DMS114 treated with DMSO at 0.1 percent for 48 hours (cell line): ENCODE measurements around the gene P4HA2.

Experiments used
- DNase-seq: peaks from one replicate; lab custom pipeline; 2025; ENCODE audit not compliant: unreplicated experiment; lab: John Stamatoyannopoulos, UW

Gene P4HA2

DNA sequence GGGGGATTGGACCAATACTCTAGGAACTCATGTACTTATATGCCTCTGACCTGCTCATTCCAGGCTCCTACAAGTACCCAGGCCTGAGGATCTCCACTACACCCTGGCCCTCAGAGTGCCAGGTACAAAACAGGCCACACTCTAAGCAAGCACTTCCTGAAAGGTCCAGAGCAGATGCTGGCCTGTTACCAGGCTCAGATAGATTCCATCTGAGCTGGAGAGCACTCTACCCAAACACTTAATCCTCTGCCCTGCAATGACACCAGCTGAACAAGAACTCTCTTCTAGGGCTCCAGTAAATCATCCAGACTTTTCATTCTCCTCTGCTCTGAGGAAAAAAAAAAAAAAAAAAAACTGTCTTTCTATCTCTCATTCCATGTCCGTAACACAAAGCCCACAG is 2.9 kb downstream of the P4HA2 start:
- no peak for DNase-seq

DNA sequence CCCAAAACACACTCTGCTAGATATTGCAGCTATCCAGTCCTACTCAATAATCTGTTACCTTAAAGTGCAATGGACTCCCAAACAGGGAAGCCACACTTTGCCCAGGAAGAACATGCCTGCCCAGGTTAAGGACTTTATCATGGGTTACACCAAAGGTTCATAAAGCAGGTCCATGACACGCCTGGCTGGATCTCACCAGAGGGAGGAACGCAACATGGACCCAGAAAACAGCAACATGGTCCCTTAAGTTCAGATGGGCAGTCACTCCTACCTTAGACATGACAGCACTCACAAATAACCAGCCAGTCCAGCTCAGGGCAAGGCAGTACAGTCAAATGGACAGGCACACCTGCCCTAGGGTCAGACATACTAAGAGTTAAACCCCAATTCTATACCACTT is 3.8 kb downstream of the P4HA2 start:
- DNase-seq = no peak

DNA sequence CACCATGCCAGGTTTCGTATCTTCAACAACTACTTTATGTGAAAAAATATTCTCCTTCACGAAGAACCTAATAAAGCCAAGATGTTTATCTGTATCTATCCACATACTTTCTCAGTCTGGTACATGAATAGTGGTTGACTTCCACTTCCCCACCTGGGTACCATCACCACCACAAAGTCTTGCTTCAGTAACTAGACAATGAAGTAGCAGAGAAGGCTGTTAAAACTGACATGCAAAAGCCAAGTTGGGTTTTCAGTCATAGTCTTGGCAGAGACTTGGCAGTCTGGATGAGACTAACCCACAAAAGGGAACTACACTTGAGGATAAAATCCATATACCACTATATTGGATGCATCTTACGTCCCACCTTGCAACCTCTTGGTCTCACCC is 5.0 kb downstream of the P4HA2 start:
- DNase-seq = no peak

DNA sequence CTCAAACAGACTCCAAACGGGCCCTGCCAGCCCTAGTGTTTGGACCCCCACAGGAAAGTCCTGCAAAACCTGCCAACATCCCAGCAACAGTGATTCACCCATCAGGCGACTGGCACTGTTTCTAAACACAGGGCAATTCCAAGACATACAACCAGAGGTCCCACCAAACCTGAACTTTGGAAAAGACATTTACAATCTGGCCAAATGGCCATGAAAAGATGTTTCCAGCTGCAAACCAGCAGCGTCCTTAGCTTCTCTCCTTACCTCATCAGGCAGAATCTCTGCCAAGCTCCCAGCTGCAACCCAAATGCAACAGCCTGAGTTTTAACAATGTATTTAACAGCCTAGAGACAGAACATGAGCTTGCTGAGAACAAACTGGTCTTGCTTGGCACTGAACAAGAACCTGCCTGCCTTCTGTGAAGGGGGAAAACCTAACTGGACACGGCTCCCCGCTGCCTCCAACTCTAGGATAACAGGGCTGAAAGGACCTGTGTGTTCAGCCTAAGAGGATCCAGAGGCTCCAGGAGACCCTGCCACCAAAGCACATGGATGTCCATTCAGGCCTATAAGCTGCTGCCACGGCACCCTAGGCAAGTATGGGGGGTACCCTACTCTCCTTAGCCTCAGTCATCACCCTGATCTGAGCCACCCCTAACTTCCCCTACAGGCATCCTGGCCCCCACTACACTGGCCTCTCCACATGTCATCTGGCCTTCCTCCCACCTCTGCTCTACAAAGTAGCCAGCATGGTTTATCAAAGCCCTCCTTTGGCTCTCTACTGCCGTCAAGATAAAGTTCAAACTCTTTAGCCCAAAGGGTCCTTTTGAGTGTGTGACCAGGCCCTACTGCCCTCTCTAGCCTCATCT is 5.6 kb downstream of the P4HA2 start:
- DNase-seq = no peak

DNA sequence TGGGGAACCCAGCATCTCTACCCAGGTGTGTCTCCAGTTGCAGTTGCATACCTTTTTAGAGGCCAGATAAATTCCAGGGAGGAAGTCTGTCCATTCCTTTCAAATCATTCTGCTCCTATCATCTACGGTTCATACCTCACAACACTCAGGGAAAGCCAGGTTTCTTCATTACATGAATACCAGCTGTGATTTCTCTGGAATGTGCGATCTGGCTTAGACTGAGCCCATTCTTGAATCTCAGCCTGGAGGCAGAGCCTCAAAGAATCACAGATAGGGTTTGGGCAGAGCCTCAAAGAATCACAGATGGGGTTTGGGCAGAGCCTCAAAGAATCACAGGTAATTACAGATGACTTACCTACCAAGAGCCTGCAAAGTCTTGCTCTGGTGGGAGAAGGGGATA is 7.2 kb downstream of the P4HA2 start:
- no peak for DNase-seq

DNA sequence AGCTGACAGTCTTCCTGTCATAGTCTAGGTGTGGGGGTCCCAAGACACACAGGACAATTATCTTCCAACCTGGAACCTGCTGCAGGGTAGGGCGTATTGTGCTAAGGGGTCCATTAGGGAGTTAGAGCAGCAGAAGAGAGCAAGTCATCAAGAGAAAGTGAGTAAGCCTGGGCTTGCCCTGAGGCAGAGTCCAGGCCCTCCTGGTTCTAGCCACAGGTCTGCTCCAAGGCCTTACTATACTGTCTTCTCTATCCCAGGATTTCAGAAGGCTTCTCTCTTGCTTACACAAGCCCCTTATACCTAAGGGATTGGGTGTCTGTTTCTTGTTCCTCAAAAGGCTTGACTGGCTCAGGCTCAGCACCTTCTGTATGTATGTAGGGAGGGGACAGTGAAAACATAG is 7.7 kb downstream of the P4HA2 start:
- no peak for DNase-seq

DNA sequence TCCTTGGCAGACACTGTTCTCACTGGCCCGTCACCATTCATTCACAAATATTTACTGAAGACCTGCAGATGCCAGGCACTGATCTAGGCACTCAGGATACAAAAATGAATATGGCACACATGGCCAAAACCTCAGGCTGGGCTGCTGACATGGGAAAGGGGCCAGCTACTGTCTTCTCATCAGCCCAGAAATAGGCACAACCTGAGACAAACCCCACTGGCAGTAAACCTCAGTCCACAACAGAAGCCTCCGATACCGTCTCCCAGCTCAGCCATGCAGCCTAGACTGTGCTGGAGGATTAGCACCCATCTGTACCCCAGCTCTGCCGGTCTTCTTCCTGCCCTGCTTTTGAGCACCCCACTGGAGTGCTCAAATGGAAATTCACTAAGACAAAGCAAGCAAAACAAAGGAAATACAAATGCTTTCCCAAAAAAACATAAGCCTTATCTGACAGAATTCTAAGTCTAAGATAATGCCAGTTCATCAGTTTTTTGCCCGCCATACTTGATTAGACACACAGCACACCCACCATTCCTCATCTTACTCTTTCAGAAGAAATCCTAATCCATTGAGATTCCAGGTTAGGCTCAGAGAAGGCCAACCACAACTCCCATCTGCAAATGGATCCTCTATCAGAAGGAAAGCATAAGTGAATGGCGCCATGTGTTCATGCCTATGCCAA is 8.2 kb downstream of the P4HA2 start:
- DNase-seq = no peak

DNA sequence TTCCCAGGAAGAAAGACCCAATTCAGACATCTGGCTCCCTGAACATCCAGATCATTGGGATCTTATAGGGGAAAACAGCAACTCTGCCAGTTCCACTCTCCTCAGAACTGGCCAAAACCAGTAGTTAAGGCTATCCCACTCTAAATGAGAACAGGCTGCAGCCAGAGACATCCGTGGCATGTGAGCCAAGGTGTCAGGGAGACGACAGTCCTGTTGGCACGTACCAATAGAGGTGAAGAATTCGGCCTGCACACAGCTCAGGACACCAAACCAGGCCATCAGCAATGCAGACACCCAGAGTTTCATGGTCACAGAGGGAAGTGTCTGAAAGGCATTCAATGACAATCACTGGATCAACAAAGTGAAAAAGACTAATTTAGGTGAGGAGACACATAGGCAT is 9.3 kb downstream of the P4HA2 start:
- no peak for DNase-seq

DNA sequence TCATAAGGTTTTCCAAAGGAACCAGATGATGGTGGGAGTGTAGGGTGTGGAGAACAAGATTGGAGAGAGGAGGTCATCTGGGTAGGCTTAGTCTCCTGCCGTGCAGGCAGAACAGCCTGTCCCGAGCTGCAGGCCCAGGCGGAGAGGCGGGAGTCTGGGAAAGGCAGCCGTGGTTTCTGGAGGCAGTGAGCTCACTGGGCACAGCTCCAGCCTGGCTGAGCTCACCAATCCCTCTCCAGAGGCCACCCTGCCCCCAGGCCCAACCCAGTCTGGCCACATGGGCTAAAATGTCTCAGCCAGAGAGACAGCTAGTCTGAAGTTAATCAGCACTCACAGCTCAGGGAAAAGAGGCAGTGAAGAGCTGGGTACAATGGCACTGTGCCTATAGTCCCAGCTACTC is 12.3 kb downstream of the P4HA2 start:
- DNase-seq = no peak

DNA sequence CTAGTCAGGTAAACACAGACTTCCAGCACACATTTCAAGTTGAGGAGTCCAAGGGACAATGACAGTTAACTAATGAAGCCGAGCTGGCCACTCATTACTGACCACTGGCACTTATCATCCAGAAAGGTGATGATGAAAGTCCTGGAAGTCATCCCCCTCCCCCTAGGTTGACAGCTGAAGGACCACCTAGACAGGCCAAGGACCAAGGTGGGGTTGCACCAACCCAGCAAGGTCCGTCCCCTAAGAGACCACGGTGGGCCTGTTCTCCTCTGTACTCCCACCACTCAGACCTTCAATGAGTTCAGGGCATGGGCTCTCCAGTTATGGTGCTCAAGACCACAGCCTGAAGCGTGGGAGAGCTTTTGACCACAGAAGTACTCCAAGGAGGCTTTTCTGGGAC is 13.2 kb downstream of the P4HA2 start:
- DNase-seq = no peak

DNA sequence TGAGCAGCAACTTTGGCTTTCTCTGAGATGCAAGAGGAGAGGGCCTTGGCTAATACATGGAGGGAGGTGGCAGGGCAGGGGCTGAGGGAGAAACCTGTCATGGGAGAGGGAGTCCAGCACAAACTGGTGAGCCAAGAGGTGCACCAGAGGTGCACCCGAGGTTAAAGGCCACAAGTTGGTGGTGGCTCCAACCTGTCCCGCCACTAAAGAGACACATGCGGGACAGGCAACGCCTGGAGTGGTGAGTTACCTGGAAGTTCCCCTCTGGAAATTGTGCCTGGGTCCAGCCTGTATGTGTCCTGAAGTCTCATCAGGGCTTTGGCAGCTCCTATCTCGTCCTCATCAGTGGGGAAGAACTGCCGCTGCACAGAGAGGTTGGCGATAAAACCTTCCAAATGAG is 14.0 kb downstream of the P4HA2 start:
- no peak for DNase-seq

DNA sequence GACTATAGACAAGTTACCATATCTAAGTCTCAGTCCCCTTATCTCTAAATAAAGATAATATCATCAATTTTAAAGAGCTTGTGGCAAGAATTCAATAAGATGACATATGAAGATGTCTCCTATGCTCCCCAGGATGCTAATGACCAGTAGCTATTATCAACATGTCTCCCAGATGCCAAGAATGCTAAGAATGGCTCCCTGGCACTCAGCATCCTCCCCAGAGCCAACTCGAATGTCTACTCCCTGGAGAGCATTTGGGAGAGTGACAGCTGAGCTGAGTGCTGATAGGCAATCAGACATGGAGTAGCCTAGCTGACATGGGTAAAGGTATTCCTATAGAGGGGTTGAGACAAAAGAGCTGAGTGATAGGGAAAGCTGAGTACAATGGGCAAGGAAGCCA is 15.9 kb downstream of the P4HA2 start:
- no peak for DNase-seq

DNA sequence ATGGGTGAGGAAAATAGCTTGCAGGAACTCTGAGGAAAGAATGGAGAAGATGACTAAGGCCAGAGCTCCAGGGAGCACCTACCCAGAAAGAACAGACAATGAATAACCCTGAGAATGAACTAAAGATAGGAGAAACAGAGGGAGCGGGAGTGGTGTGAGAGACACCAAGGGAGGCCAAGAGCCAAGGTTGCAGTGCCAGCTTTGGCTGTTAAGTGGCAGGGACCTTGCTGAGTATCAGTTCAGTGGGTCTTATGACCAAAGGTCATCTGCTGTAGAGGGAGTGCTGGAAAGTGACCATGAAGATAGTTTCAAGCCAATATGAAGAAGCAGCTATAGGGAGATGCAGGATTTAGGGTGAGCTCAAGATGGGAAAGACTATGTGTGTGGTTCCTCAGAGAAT is 16.7 kb downstream of the P4HA2 start:
- no peak for DNase-seq

DNA sequence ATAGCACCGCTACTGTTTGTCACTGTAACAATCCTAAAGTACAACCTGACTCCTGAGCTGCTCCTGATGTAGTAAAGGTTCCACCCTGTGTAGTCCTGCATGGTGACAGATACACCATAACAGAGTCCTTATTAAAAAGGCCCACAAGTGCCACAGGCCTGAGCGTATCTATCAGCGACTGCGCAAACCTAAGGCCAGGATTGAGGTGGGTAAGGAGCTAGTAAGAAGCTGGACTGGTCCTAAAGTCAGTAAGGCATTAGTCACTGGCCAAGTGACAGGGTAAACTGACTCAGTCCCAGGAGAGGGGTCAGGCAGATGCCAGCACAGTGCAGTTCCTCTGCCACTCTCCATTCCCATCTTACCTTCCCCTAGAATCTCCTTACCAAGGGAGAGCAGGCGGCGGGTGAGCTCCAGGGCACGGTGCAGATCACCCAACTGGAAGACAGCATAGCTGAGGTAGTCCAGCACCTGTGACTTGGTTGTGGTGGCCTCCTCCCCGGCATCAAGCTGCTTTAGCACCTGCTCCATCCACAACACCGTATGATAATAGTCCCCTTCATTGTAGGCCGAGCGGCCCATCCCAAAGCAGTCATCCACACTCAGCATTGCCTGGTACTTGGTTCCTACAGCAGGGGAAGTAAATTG is 17.6 kb downstream of the P4HA2 start:
- no peak for DNase-seq

DNA sequence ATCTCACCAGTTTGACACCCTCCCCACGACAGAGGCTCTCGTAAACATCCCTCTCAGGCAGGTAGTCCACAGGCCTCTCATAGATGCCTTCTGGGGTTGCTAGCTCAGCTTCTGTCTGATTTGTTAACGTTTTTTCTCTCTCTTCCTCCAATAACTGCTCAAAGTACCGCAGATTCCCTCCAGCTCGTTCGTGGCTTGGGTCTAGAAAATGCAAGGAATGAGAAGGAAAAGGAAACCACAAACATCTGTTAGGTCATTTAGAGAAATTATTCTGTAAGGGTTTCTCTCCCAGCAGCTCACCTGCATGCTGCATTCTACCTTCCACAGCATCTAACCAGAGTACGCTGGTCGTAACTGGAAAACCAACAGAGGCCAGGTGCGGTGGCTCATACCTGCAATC is 18.5 kb downstream of the P4HA2 start:
- DNase-seq = no peak

DNA sequence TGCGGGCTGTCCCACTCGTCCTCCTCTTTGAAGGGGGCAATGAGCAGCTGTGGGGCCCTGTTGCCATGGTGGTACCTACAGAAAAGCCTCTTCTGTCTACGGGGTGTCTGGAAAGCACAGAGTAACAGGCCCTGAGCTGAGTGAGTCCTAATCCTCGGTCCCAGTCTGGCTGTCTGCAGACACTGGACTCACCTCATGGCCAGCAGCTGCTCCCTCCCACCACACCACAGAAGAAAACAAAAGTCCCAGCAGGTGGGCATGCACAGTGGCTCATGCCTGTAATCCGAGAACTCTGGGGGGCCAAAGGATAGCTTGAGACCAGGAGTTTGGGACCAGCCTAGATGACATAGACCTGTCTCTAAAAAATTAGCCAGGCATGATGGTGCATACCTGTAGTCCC is 19.9 kb downstream of the P4HA2 start:
- DNase-seq = no peak

DNA sequence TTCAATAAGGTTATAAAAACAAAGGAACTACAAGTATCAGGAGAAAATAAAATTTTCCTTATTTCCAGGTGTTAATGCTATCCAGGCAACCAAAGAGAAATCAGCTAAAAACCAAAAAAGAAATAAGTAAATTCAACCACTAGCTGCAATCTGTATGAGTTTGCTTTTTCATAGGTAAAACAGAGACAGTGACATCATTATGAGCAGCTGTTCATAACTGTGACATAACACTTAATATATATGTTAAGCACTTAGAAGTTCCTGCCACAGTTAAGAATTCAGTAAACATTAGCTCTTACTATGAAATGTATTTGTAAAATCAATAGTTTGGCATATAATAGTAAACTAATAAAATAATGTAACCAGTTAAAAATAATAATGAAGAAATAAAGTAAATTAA is 20.9 kb downstream of the P4HA2 start:
- no peak for DNase-seq

DNA sequence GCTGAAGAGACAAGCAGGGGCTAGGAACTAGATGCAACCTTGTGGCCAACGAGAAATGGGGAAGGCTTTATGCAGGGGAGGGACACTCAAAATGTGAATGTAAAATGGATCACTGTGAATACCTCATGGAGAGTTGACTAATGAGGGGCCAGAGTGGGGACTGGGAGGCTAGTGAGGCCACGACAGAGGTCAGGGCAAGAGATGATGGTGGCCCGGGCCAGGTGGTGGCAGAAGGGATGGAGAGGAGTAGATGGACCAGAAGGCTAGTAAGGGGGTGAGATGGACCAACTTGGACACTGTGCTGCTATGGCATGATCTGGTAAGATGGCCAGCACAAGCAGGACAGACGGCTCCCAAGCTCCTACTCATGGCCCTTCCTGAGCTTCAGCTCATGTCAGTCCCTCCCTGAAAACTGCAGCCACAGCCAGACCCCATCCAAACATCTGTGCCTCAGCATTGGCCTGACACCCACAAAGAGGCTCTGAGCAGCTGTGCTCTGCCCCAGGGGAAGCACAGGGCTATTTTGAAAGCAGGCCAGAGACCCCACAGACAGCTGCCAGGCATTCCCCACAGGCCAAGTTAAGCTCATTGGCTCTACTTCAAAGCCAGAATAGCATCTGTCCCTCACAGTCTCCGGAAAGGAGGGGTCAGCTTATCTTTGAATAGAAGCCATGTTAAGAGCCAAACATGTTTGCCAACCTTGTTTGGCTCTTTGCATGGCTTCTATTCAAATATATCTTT is 22.1 kb downstream of the P4HA2 start:
- no peak for DNase-seq

DNA sequence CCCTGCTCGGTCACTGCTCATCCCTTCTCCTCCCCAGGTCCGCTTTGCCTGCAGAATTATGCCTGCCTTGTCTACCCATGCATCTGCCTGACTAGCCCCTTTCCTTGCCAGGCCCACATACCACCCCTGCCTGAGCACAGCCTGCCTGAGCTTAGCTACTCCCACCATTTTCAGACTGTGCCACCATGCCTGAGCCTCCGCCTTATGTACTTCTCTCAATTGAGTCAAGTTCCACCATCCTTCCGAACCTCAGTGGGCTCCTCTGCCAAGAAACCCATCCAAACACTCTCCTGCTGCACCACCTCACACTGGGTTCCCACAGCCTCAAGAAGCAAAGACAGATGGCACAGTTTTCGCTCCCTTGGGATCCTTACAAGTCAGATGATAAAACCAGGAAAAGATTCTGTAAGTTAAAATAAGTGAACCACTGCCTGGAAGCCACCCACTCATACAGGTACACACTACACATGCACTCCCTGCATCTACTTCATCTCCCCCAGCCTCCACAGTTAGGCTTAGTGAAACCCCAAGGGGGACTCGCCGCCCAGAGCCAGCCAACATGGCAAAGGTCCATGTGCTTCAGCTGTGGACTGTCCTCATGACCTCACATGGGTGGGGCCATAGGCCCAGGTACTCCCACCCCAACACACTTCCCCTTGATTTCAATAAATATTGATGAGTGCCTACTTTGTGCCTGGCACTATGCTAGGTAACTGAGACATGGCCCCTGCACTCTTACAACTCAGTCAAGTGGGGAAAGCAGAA is 23.1 kb downstream of the P4HA2 start:
- DNase-seq = no peak

DNA sequence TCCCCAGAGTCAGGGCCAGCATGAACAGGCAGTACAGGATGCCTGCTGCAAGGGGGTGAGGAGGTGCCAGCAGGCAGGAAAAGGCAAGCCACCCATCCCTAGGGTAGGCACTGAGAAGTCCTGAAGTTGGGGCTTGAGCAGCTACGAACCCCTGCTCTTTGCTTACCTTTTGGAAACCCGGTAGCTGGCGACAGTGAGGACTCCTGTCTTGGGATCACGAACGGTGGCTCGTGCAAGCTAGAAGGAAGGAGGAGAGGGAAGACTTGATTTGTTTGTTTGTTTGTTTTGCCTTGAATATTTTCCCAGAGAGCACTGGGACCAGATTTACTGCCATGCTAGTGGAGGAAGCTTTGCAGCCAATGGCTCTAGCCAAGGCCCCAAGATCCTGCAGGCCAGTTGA is 23.7 kb downstream of the P4HA2 start:
- DNase-seq = no peak

DNA sequence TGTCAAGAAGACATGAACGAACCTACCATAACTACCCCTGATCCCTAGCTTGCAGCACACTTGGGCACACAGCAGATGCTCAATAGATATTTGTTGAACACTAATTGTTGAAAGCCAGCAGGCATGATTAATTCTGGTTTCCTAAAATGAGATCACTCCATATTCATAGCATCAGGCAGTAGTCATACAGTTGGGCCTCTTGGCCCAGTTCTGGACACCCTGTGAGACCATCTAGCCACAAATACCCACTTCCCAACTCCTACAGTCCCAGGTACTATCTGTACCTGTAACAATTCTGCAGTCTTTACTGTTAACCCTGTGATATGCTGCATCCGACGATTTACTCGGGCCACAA is 24.2 kb downstream of the P4HA2 start:
- DNase-seq = no peak
